Smooth muscle cell (in vitro differentiated cells): Measurements from ENCODE around the gene PID1. TPM values are rescaled to one million over a fixed set of nuclear protein-coding genes. Genes with fewer than 3 reads are reported as not detected.
"Not testable (repeated sequence)": the region's sequence is repeated elsewhere in the genome, so short reads cannot be mapped to it uniquely, and the experiment has no call there.

Experiments used
- DNase-seq: peaks from one replicate; lab custom pipeline; 2025; ENCODE audit not compliant: unreplicated experiment; lab: John Stamatoyannopoulos, UW
- H2AFZ ChIP-seq: fragments of 200-600 bp; sonication (generic); 2 replicates; pipeline ENCODE4 v1.6.0; 2016; ENCODE audit warnings: antibody characterized with exemption, low read depth, mild to moderate bottlenecking
- H3F3A ChIP-seq: fragments of 200-600 bp; sonication (generic); 2 replicates; pipeline ENCODE4 v1.6.0; 2017; ENCODE audit warnings: antibody characterized with exemption, low read depth
- H3K27ac ChIP-seq: fragments of 200-600 bp; sonication (generic); 2 replicates; pipeline ENCODE4 v1.5.1; 2016; ENCODE audit warnings: low read depth, mild to moderate bottlenecking
- H3K27me3 ChIP-seq: fragments of 200-600 bp; sonication (generic); 2 replicates; pipeline ENCODE4 v1.6.1; 2016; ENCODE audit warnings: low read depth, mild to moderate bottlenecking
- H3K36me3 ChIP-seq: fragments of 200-600 bp; sonication (generic); 2 replicates; pipeline ENCODE4 v1.5.1; 2016; ENCODE audit warnings: low read depth
- H3K4me1 ChIP-seq: fragments of 200-600 bp; sonication (generic); 2 replicates; pipeline ENCODE4 v1.5.1; 2016; ENCODE audit warnings: low read depth
- H3K4me2 ChIP-seq: fragments of 200-600 bp; sonication (generic); 2 replicates; pipeline ENCODE4 v1.6.0; 2016; ENCODE audit warnings: mild to moderate bottlenecking
- H3K4me3 ChIP-seq: fragments of 200-600 bp; sonication (generic); 2 replicates; pipeline ENCODE4 v1.5.1; 2016; ENCODE audit warnings: mild to moderate bottlenecking
- H3K79me2 ChIP-seq: fragments of 200-600 bp; sonication (generic); 2 replicates; pipeline ENCODE4 v1.6.0; 2016; ENCODE audit warnings: low read depth, mild to moderate bottlenecking
- H3K9ac ChIP-seq: fragments of 200-600 bp; sonication (generic); 2 replicates; pipeline ENCODE4 v1.6.0; 2016; ENCODE audit warnings: low read depth
- H3K9me3 ChIP-seq: fragments of 200-600 bp; sonication (generic); replicated peaks from 2 replicates; pipeline ENCODE4 v1.5.1; 2016; ENCODE audit warnings: low read depth
- H4K20me1 ChIP-seq: fragments of 200-600 bp; sonication (generic); 2 replicates; pipeline ENCODE4 v1.6.0; 2016; ENCODE audit warnings: low read depth
- CTCF ChIP-seq: fragments of 200-600 bp; sonication (generic); IDR thresholded peaks from 2 replicates; pipeline ENCODE4 v1.5.1; 2017; ENCODE audit warnings: borderline replicate concordance, mild to moderate bottlenecking, antibody characterized with exemption; ENCODE audit not compliant: insufficient read depth, poor library complexity, severe bottlenecking
- WGBS: methylation state at CpG from one replicate; pipeline ENCODE4 v1.1.7; 2016; ENCODE audit warnings: low lambda C conversion rate; 5-methylcytosine and 5-hydroxymethylcytosine counted together
- polyA plus RNA-seq: library from polyadenylated mRNA; unstranded; fragments of >200 nt; fragmentation: Nextera tagmentation; extraction: Ambion mirVana; gene quantifications from 2 replicates; pipeline ENCODE4 v1.2.1, GENCODE V29; 2016
- total RNA-seq: library from RNA; depleted of rRNA; stranded (reverse); fragments of >200 nt; gene quantifications from 2 replicates; pipeline ENCODE4 v1.2.3, GENCODE V29; 2014

PID1 gene
- total and polyA plus RNA-seq, 2 experiments from 2014 or later = 18.1 to 45.3 TPM

- Histone ChIP-seq H3K27me3 (no peaks in the 10 kb centered on the region), H3K9me3 (no peaks in the 10 kb centered on the region), H3F3A (no peaks in the 10 kb centered on the region), H3K79me2 (peaks cover 20% of the 10 kb centered on the region), H3K4me2 (no peak overlapping the region), H3K36me3 (no peaks in the 10 kb centered on the region), H4K20me1 (peaks cover 3% of the 10 kb centered on the region), H3K9ac (no peak overlapping the region), H3K4me3 (no peak overlapping the region), H3K27ac (no peak overlapping the region), H2AFZ (no peak overlapping the region), H3K4me1 (no peaks in the 10 kb centered on the region)
- WGBS = 80% methylated on average over 5 of the region's 5 CpGs
- no peak for DNase-seq
- TF ChIP-seq CTCF = no peak
Observed at GRCh38 chr2:229083606-229084340, 187.3 kb downstream of the PID1 start.

GRCh38 chr2:229081411-229081810 is 189.7 kb downstream of the PID1 start:
- H3K27ac ChIP-seq = no peak overlapping the region
- no peak overlapping the region for H3K4me3 ChIP-seq
- H3K79me2 ChIP-seq = peaks cover 15% of the 10 kb centered on the region
- DNase-seq = no peak
- H3K4me2 ChIP-seq = no peak overlapping the region
- H2AFZ ChIP-seq = no peak overlapping the region
- no peaks in the 10 kb centered on the region for H3K27me3 ChIP-seq
- WGBS = 93% methylated on average over 1 of the region's 1 CpG
- no peak overlapping the region for H3K9ac ChIP-seq
- peaks cover 3% of the 10 kb centered on the region for H4K20me1 ChIP-seq
- H3K36me3 ChIP-seq = no peaks in the 10 kb centered on the region
- no peak for TF ChIP-seq CTCF
- no peaks in the 10 kb centered on the region for H3F3A ChIP-seq
- H3K9me3 ChIP-seq = no peaks in the 10 kb centered on the region
- H3K4me1 ChIP-seq = no peaks in the 10 kb centered on the region

GRCh38 chr2:229080172-229080571 is 190.9 kb downstream of the PID1 start:
- H3K9ac ChIP-seq = no peak overlapping the region
- H3K4me3 ChIP-seq = no peak overlapping the region
- H3K79me2 ChIP-seq = peaks cover 6% of the 10 kb centered on the region
- no peak overlapping the region for H3K27ac ChIP-seq
- DNase-seq = no peak
- H3K4me2 ChIP-seq = no peak overlapping the region
- 100% methylated on average over 1 of the region's 1 CpG for WGBS
- peaks cover 6% of the 10 kb centered on the region for H3K36me3 ChIP-seq
- H3K9me3 ChIP-seq = peaks cover 5% of the 10 kb centered on the region
- no peaks in the 10 kb centered on the region for H3K27me3 ChIP-seq
- peaks cover 3% of the 10 kb centered on the region for H4K20me1 ChIP-seq
- H3K4me1 ChIP-seq = no peaks in the 10 kb centered on the region
- H2AFZ ChIP-seq = no peak overlapping the region
- no peak for TF ChIP-seq CTCF
- H3F3A ChIP-seq = no peaks in the 10 kb centered on the region

- not testable (repeated sequence) for H3K4me2 ChIP-seq, H3F3A ChIP-seq
Observed at GRCh38 chr2:229076886-229077285, 194.2 kb downstream of the PID1 start.

More at GRCh38 chr2:229076886-229077285, 194.2 kb downstream of the PID1 start:
- not testable (repeated sequence) for DNase-seq, H3K9me3 ChIP-seq, H3K4me1 ChIP-seq, H4K20me1 ChIP-seq, H3K4me3 ChIP-seq, H3K9ac ChIP-seq, H2AFZ ChIP-seq, H3K27me3 ChIP-seq, H3K79me2 ChIP-seq, H3K27ac ChIP-seq, H3K36me3 ChIP-seq
- 85% methylated on average over 2 of the region's 2 CpGs for WGBS
